SU-DHL-6 (cell line): ENCODE measurements around the gene CA11.

Source experiments
- H2AFZ ChIP-seq: fragments of 200-600 bp; sonication (generic); 2 replicates; pipeline ENCODE4 v1.6.1; 2014; ENCODE audit warnings: low read depth, mild to moderate bottlenecking, moderate library complexity, mixed read lengths, antibody characterized with exemption, low read length; ENCODE audit not compliant: severe bottlenecking
- H3F3A ChIP-seq: fragments of 200-600 bp; shearing (Covaris generic); 2 replicates; pipeline ENCODE4 v1.6.0; 2016; ENCODE audit warnings: antibody characterized with exemption, mild to moderate bottlenecking; ENCODE audit not compliant: insufficient read depth
- H3K27ac ChIP-seq: fragments of 200-600 bp; sonication (generic); 2 replicates; pipeline ENCODE4 v1.5.1; 2016; ENCODE audit warnings: low read depth, mild to moderate bottlenecking, low read length, moderate library complexity, mixed read lengths
- H3K27me3 ChIP-seq: fragments of 200-600 bp; sonication (generic), shearing (Covaris generic); 2 replicates; pipeline ENCODE4 v1.6.0; 2014; ENCODE audit warnings: mild to moderate bottlenecking, low read length
- H3K36me3 ChIP-seq: fragments of 200-600 bp; sonication (generic); 2 replicates; pipeline ENCODE4 v1.6.1; 2014; ENCODE audit warnings: mild to moderate bottlenecking, low read length, mixed read lengths
- H3K4me2 ChIP-seq: fragments of 300-600, 200-600 bp; shearing (Covaris generic), sonication (generic); 2 replicates; pipeline ENCODE4 v1.6.0; 2014; ENCODE audit warnings: low read length, low read depth, mild to moderate bottlenecking; ENCODE audit not compliant: poor library complexity, severe bottlenecking
- H3K4me3 ChIP-seq: fragments of 200-600 bp; sonication (generic); 2 replicates; pipeline ENCODE4 v1.5.1; 2014; ENCODE audit warnings: antibody characterized with exemption, low read length, mild to moderate bottlenecking, mixed read lengths; ENCODE audit not compliant: insufficient read depth, poor library complexity, severe bottlenecking
- H3K79me2 ChIP-seq: fragments of 200-600 bp; sonication (generic); 2 replicates; pipeline ENCODE4 v1.6.1; 2014; ENCODE audit warnings: mild to moderate bottlenecking, low read length, moderate library complexity; ENCODE audit not compliant: insufficient read depth
- H3K9ac ChIP-seq: fragments of 200-600 bp; sonication (generic); 2 replicates; pipeline ENCODE4 v1.7.0; 2014; ENCODE audit warnings: mild to moderate bottlenecking, low read length
- H3K9me2 ChIP-seq: fragments of 200-600 bp; sonication (generic); replicated peaks from 2 replicates; pipeline ENCODE4 v1.6.1; 2014; ENCODE audit warnings: low read length; ENCODE audit not compliant: insufficient read depth
- H3K9me3 ChIP-seq: fragments of 200-600 bp; sonication (generic); 2 replicates; pipeline ENCODE4 v1.6.1; 2014; ENCODE audit warnings: low read length, mixed read lengths; ENCODE audit not compliant: insufficient read depth
- H4K20me1 ChIP-seq: fragments of 200-600 bp; sonication (generic); 2 replicates; pipeline ENCODE4 v1.6.1; 2014; ENCODE audit warnings: low read depth, mild to moderate bottlenecking, antibody characterized with exemption, low read length, moderate library complexity, mixed read lengths
- EZH2phosphoT487 ChIP-seq: fragments of 200-600 bp; sonication (generic), shearing (Covaris generic); conservative IDR thresholded peaks from 2 replicates; pipeline ENCODE4 v1.6.1; 2018; ENCODE audit warnings: mild to moderate bottlenecking, antibody characterized with exemption, low read length, moderate library complexity, mixed read lengths
- TF ChIP-seq, protein P1 (sequence below): fragments of 200-600 bp; sonication (generic); IDR thresholded peaks from one replicate; pipeline ENCODE4 v1.5.1; 2017; ENCODE audit warnings: antibody characterized with exemption, mild to moderate bottlenecking, low read length, moderate library complexity; ENCODE audit not compliant: insufficient read depth, poor library complexity, severe bottlenecking

The CA11 gene

DNA sequence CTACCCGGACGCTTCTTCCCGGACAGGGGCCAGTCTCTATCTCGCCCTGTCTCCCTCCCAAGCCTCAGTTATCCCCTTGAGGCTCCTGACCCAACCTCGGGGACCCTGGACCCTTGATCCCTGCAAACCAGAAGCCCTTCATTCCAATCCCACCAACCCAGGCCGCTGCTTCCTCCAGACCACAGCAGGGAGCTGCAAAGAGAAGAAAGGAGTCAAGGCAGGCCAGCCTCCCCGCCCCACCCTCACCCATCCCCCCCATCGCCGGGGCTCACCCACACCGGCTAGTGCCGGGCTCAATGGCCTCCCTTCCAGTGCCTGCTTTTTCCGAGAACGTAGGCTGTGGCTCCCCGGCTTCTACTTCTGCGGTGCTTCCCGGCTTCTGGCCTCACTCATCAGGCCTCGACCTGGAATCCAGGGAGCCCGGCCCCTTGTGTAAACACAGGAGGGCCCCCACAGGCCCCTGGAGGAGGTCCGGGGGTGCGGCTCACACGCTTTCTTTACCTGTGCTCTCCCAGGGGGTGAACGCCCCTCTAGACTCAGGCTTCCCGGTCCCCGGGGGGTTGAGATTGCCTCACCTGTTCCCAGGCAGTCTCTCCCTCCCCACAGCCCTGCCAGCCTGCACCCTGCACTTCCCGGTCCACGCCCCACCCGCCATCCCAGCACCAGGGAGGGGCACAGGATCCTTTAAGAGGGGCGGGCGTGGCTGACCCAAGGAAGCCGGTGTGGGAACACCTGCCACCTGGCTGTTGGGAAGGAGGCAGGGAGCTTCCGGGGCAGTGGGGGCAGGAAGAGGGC lies 31.4 kb downstream of the CA11 start, which contains the start of gene FAM83E:
Gene FAM83E (minus strand): TSS at position 641 of the 795 bp plus-strand sequence. CDS start 1,704 bp downstream, outside the sequence.
- Histone ChIP-seq H4K20me1 (peaks cover 14% of the 10 kb centered on the region), H3K27ac (no peak within 1 kb of the TSS), H3K4me3 (no peak within 1 kb of the TSS), H2AFZ (no peak within 1 kb of the TSS), H3K27me3 (no peaks in the 10 kb centered on the region), H3K9ac (no peak within 1 kb of the TSS), H3K9me2 (no peaks in the 10 kb centered on the region), H3K79me2 (peaks cover 31% of the 10 kb centered on the region), H3K36me3 (peaks cover 16% of the 10 kb centered on the region), H3K9me3 (no peaks in the 10 kb centered on the region), H3K4me2 (no peak within 1 kb of the TSS), H3F3A (peaks cover 20% of the 10 kb centered on the region)
- no peak for TF ChIP-seq EZH2phosphoT487

DNA sequence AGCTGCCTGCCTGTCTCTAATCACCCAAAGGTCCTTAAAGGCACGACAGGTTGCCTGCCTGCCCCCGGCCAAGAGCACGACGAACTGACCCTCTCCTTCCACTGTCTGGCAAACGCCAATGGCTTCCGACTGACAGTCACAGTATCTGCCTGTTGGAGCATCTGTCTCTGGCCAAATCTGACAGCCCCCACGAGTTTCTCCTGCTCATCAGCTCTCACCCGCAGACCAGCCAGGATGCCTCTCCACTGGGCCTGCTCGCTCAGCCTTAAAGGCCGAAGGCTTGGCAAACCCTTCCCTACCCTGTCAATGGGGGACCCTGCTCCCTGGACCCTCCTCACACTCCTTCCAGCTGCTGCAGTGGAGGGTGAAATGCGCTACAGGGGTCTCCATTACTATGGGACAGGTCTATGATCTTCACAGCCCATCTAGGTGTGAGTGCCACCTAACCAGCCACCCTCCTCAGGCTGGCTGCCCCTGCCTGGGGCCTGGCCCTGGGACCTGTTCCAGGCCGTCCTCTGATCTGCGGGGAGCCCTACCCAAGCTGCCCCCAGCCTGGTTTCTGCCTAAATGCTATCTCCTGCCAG lies 32.0 kb downstream of the CA11 start:
- no peak overlapping the region for H3K4me3 ChIP-seq
- H3K9me3 ChIP-seq, result no peaks in the 10 kb centered on the region
- no peaks in the 10 kb centered on the region for H3K9me2 ChIP-seq
- H3K27me3 ChIP-seq, result no peaks in the 10 kb centered on the region
- H3K4me2 ChIP-seq, result no peak overlapping the region
- peaks cover 14% of the 10 kb centered on the region for H4K20me1 ChIP-seq
- H3K79me2 ChIP-seq, result peaks cover 30% of the 10 kb centered on the region
- no peak overlapping the region for H2AFZ ChIP-seq
- TF ChIP-seq, protein P1, sequence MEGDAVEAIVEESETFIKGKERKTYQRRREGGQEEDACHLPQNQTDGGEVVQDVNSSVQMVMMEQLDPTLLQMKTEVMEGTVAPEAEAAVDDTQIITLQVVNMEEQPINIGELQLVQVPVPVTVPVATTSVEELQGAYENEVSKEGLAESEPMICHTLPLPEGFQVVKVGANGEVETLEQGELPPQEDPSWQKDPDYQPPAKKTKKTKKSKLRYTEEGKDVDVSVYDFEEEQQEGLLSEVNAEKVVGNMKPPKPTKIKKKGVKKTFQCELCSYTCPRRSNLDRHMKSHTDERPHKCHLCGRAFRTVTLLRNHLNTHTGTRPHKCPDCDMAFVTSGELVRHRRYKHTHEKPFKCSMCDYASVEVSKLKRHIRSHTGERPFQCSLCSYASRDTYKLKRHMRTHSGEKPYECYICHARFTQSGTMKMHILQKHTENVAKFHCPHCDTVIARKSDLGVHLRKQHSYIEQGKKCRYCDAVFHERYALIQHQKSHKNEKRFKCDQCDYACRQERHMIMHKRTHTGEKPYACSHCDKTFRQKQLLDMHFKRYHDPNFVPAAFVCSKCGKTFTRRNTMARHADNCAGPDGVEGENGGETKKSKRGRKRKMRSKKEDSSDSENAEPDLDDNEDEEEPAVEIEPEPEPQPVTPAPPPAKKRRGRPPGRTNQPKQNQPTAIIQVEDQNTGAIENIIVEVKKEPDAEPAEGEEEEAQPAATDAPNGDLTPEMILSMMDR, result no peak
- TF ChIP-seq EZH2phosphoT487, result no peak
- H3F3A ChIP-seq, result peaks cover 20% of the 10 kb centered on the region
- H3K9ac ChIP-seq, result no peak overlapping the region
- no peak overlapping the region for H3K27ac ChIP-seq
- peaks cover 16% of the 10 kb centered on the region for H3K36me3 ChIP-seq

DNA sequence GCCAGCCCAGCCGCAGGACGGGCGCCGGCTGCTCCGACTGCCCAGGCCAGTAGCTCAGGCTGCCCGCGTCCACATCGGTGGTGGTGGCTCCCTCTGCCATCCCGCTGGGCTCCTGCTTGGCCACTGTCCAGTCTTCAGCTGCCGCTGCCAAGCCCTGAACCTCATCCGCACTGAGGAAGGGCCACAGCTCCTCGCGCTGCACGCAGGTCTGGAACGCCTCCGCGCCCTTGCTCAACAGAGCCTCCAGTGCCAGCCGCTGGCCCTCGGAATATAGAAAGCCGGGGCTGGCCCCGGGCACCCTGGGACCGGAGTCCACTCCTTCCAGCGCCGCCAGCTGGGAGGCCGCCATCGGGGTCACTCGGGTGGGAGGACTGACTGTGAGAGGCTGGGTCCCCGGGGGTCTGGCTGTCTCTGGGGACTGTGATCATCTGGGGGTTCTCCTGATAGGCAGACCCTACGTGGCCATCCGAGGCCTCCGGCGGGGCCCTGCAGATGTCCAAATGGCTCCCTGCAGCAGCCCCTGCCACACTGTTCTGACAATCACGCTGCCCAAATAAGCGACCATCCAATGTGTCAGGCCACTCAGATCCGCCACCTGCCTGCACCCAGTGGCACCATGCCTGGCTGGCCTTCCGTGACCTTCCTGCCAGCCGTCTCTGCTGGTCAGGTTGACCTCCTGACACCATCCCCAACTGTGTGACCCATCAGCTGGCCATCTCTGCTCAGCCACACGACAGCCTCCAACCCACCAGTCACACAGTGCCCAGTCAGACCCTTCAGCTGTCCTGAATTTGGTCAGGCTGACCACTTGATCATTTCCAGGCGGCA lies 32.7 kb downstream of the CA11 start:
- H3K79me2 ChIP-seq, result peaks cover 23% of the 10 kb centered on the region
- H3K9me2 ChIP-seq, result no peaks in the 10 kb centered on the region
- no peak for TF ChIP-seq EZH2phosphoT487
- TF ChIP-seq, protein P1, result no peak
- no peak overlapping the region for H2AFZ ChIP-seq
- H4K20me1 ChIP-seq, result peaks cover 14% of the 10 kb centered on the region
- H3K9ac ChIP-seq, result no peak overlapping the region
- H3K4me2 ChIP-seq, result no peak overlapping the region
- peaks cover 13% of the 10 kb centered on the region for H3K36me3 ChIP-seq
- H3K27me3 ChIP-seq, result no peaks in the 10 kb centered on the region
- H3K4me3 ChIP-seq, result no peak overlapping the region
- no peaks in the 10 kb centered on the region for H3K9me3 ChIP-seq
- H3K27ac ChIP-seq, result no peak overlapping the region
- H3F3A ChIP-seq, result peaks cover 15% of the 10 kb centered on the region
